ENCODE data around the gene WDR3. TPM values are rescaled to one million over a fixed set of nuclear protein-coding genes. Genes with fewer than 3 reads are reported as not detected.

The WDR3 gene
- total and polyA plus RNA-seq, 10 of the 15 experiments (the other 5 are each of a cell fraction or from before 2014, with no cell fraction given) = 24.0 to 66.5 (median 42.9) TPM

DNA sequence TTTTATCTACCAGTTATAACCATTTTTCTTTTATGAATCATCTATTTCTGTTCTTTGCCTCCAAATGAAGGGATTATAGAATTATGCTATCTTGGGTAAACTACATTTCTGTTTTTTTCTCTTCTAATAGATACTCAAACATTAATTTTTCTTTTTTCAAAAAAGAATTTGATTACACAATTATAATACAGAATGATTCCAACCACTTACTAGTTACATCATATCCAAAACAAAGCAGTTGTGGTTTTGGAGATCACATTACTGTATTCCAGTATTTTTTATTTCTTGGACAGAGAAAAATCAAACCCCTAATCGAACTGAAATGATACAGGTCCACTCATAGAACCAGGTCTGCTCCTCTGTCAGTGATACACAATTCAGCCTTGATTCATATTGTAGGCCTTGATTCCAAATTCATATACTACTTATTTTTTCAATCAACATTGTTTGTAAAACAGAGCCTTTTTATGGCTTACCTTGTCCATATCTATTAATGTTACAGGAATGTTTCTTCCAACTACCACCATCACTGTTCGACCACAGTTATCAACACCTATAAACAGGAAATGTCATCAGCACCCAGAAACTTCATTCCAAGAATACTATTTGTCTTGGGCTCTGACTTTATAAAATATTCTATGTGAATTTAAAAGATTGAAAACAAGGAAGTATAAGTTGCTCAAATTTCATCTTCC is 43.3 kb upstream of the WDR3 start (continued):
- no peak for TF ChIP-seq BCLAF1 (IDR thresholded peaks at IDR 0.05)
- no peak for TF ChIP-seq HCFC1 (IDR thresholded peaks at IDR 0.05; ENCODE audit: low read length)
- no peak for TF ChIP-seq BRCA1 (IDR thresholded peaks at IDR 0.05; ENCODE audit: low read depth, low read length)
- no peak for TF ChIP-seq TCF7 (IDR thresholded peaks at IDR 0.05; ENCODE audit: borderline replicate concordance)
- TF ChIP-seq RAD21 (IDR thresholded peaks at IDR 0.05; ENCODE audit: insufficient read depth, low read depth, low read length) = no peak
- no peak for TF ChIP-seq SIN3A (IDR thresholded peaks at IDR 0.05; ENCODE audit: low read depth, low read length)
- no peak for TF ChIP-seq TARDBP (IDR thresholded peaks at IDR 0.05; ENCODE audit: borderline replicate concordance)
- TF ChIP-seq HDAC2 (IDR thresholded peaks at IDR 0.05) = no peak
- no peak for TF ChIP-seq TCF12 (IDR thresholded peaks at IDR 0.05; ENCODE audit: low read depth, low read length)
- no peak for TF ChIP-seq CREM (IDR thresholded peaks at IDR 0.05; ENCODE audit: low read depth)

GRCh38 chr1:117890452-117890851 is 39.1 kb upstream of the WDR3 start:
- ChIA-PET RAD21 (ENCODE audit: unreplicated experiment) (no interaction called here), POLR2A (no interaction called here), SMC1A (ENCODE audit: uncharacterized antibody, unreplicated experiment) (no interaction called here), CTCF (no interaction called here)
- Histone ChIP-seq H3K4me3 (no peak overlapping the region), H3K36me3 (ENCODE audit: control insufficient read depth in 2 of 2, insufficient read depth in 2 of 2, low read length in 1 of 2) (no peaks in the 10 kb centered on the region), H3K79me2 (ENCODE audit: control insufficient read depth, insufficient read depth, low read length) (no peaks in the 10 kb centered on the region), H3K4me2 (ENCODE audit: control insufficient read depth, insufficient read depth) (no peak overlapping the region), H3K9me3 (replicated peaks; ENCODE audit: control insufficient read depth, insufficient read depth, low read length) (no peaks in the 10 kb centered on the region), H3K4me1 (ENCODE audit: control insufficient read depth, insufficient read depth, low read length) (no peaks in the 10 kb centered on the region), H2AFZ (ENCODE audit: control insufficient read depth, low read depth, low read length) (no peak overlapping the region), H3K27ac (ENCODE audit: control insufficient read depth, insufficient read depth) (no peak overlapping the region), H3K27me3 (replicated peaks in 1 of 2; ENCODE audit: control insufficient read depth in 2 of 2, insufficient read depth in 2 of 2, low read length in 1 of 2) (no peaks in the 10 kb centered on the region), H4K20me1 (ENCODE audit: control insufficient read depth, insufficient read depth) (no peaks in the 10 kb centered on the region), H3K9ac (ENCODE audit: control insufficient read depth, insufficient read depth, low read length) (no peak overlapping the region)
- intact Hi-C loops (cut with micrococcal nuclease; ENCODE audit: unreplicated experiment) = no loop called here
- in situ Hi-C loops (cut with MboI) = loop anchor here (10.0 kb wide), 1 partner anchor 356 kb away; no protein-coding TSS in a partner anchor
- 98% methylated on average over 2 of the region's 2 CpGs for WGBS (ENCODE audit: insufficient coverage, insufficient replicate concordance, low lambda C conversion rate, missing lambda C conversion rate)
- no TSS peak for BruUV-seq (replicated peaks)
- no peak for FAIRE-seq
- TF ChIP-seq SIN3A (IDR thresholded peaks at IDR 0.05; ENCODE audit: low read depth, low read length) = no peak
- no peak for TF ChIP-seq TCF7 (IDR thresholded peaks at IDR 0.05; ENCODE audit: borderline replicate concordance)
- TF ChIP-seq NFYA (IDR thresholded peaks at IDR 0.05; ENCODE audit: borderline replicate concordance, low read depth, low read length) = no peak
- TF ChIP-seq ETV6 (conservative IDR thresholded peaks at IDR 0.05 in 1 of 2, IDR thresholded peaks at IDR 0.05 in 1 of 2; ENCODE audit: borderline replicate concordance in 1 of 2, low read depth in 1 of 2) = no peak
- TF ChIP-seq, protein P1, sequence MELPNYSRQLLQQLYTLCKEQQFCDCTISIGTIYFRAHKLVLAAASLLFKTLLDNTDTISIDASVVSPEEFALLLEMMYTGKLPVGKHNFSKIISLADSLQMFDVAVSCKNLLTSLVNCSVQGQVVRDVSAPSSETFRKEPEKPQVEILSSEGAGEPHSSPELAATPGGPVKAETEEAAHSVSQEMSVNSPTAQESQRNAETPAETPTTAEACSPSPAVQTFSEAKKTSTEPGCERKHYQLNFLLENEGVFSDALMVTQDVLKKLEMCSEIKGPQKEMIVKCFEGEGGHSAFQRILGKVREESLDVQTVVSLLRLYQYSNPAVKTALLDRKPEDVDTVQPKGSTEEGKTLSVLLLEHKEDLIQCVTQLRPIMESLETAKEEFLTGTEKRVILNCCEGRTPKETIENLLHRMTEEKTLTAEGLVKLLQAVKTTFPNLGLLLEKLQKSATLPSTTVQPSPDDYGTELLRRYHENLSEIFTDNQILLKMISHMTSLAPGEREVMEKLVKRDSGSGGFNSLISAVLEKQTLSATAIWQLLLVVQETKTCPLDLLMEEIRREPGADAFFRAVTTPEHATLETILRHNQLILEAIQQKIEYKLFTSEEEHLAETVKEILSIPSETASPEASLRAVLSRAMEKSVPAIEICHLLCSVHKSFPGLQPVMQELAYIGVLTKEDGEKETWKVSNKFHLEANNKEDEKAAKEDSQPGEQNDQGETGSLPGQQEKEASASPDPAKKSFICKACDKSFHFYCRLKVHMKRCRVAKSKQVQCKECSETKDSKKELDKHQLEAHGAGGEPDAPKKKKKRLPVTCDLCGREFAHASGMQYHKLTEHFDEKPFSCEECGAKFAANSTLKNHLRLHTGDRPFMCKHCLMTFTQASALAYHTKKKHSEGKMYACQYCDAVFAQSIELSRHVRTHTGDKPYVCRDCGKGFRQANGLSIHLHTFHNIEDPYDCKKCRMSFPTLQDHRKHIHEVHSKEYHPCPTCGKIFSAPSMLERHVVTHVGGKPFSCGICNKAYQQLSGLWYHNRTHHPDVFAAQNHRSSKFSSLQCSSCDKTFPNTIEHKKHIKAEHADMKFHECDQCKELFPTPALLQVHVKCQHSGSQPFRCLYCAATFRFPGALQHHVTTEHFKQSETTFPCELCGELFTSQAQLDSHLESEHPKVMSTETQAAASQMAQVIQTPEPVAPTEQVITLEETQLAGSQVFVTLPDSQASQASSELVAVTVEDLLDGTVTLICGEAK (IDR thresholded peaks at IDR 0.05; ENCODE audit: borderline replicate concordance) = no peak
- ATAC-seq = no peak
- no peak for DNase-seq (ENCODE audit: low read depth, low spot score)
